Cerebellar cortex (tissue), 1 donor: ENCODE data around the gene TMPRSS3.

Experiments
- DNase-seq: peaks from one replicate; pipeline ENCODE4 v3.0.0-alpha.2; 2015; ENCODE audit warnings: low spot score

TMPRSS3 gene

DNA sequence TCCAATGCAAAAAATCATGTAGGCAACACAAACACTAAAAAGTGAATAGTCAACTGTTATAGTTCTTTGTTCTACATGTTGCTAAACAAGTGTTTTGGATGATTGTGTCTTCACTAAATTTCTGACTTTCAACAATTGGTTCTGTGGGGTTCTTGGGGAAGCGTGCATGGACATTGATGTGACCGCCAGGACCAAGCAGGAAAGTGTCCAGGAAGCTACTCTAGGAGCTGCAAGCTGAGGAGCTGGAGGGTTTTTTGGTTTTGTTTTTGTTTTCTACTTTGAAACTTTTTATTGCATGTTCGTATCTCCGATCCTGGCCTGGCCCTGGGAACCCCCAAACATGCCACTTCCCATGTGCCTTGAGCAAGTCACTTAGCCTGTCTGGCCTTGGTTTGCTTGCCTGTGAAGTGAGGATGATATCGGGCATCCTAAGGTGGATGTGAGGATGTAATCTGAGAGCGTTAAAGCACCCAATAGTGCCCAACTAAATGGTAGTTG is 8.0 kb downstream of the TMPRSS3 start:
- DNase-seq, result no peak

DNA sequence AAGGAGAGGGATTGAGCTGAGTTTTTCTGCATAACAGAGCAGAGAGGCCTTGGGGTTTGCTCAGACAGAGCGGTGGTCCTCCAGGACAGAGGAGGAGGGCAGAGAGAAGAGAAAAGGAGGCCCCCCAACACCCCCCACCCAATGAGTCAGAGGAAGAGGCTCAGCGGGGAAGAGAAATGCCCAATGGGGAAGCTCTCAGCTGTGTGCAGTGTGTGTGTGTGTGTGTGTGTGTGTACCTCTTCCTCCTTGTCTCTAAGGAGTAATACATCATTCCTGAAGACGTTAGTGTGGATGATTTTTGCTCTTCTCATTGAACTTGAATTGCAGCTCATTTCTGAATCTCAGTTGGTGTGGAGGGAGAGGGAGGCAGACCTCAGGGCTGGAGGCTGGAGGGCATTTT is 8.7 kb downstream of the TMPRSS3 start:
- DNase-seq, result no peak

DNA sequence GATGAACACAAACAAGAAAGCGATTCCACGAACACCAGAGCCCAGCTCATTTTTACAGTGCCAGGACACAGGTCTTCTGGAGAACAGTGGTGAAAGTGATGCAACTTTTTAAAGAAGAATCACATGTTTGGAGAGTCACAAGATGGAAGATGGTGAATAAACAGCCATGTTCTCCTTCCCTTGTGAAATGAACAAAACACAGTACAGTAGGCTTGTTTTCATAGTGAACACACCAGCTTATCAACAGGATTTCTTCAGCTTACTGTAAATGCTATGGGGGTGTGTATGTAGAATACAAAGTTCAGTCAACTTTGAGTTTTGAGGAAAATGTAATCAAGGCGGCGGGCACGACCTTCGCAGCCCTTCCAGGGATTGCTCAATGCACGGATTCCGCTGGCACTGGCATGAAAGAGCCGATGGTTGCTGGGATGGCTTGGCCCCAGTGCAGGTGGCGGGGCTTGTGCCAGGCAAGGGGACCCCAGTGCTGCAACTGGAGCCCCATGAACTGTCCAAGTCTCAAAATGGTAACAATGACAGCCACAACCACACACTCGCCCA is 9.7 kb downstream of the TMPRSS3 start:
- DNase-seq, result no peak

DNA sequence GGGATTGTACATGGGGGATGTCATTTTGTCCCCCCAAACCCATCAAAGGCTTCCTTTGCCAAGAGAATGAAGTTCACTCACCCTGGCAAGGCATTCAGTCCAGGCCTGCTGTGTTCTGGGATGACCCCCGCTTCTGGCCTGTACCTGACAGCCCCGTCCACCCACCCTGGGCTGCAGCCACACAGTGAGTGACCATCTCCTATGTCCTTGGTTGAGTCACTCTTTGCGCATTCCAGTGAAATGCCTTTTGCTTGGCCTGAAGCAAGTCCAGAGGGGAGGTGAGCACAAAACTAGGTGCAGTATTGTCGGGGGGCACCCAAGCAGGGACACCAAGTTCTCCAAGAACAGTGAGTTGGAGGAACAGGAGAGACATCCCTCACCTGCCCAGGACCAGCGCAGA is 10.2 kb downstream of the TMPRSS3 start:
- DNase-seq, result no peak

DNA sequence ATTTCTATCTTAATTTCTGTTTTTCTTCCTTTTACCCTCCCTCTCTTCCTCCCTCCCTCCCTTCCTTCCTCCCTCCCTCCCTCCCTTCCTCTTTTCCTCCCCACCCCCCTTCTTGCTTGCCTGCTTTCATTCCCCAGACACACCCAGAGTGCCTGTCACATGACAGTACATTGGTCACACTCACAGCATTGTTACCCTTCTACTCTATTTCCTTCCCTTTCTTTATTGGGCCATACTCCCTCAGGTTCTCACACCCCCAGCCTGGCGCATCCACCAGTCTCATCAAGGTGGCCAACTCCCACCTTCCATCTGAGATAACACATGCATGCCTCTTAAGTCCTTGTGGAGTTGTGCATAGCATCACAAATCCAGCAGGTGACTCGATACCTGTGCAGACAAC is 10.9 kb downstream of the TMPRSS3 start:
- no peak for DNase-seq

DNA sequence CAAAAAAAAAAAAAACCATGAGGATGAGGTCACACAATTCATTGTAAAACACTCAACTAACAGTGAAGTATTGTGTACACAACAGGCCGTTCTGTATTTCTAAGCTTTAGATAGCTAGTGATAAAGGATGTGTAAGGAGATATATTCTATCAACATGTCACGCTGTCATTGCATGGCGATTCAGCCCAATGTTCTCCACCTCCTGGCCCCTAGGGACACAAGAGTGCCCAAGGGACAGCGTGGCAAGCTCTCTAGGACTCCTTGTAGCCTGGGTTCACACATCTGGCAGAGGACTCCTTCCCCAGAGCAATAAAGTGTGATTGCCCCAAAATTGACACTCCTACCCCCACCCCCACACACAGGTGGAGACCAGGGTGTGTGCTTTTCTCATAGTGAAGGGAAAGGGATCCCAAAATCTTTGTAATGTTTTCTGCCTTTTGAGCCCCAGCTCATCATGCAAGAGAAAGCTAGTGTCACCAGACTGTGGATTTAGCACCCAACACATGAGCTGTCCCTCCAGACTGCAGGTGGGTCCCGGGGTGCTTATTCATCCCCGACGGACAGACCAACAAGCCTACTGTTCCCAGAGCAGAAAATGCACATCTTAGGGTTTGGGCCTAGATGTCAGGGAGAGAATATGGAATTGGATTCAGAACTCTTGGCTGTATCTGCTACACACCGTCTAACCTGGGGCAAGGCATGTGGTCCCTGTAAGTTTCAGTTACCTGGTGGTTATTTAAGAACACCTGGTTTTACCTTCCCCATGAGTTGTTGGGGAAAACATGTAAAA is 11.5 kb downstream of the TMPRSS3 start:
- DNase-seq, result no peak

DNA sequence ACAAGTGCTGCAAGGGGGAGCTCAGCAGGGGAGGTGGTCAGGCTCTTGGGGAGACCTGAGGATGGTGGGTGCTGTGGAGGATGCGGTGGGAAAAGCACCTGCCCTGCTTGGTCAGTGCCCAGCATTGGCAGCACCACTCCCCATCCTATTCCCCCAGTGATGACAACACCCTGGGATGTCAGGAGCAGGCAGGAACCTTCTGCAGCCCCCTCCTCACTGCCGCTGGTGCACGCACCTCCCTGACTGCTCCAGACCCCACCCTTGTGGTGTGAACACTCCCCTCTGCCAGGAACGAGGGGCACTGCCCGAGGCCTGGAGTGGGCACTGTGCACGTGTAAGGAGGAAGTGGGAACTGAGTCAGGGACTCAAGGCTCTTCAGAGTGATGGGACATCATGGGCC is 12.5 kb downstream of the TMPRSS3 start:
- no peak for DNase-seq

DNA sequence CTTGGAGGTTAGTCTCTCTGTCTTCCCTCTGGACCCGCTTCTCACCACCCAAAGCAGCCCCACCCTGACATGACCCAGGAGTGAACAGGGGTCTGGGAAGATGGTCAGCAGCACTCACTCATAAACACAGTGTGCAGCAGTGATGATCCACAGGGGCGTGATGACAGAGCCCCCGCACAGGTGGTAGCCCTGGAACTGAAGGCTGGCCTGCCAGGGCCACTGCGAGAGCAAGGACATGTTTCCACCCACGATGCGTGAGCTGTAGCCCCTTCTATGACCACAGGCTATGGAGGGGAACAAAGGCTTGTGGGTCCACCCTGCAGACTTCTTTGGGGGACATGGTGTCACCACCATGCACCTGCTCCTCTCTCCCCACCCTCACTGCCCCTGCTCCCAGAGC is 12.9 kb downstream of the TMPRSS3 start:
- no peak for DNase-seq

DNA sequence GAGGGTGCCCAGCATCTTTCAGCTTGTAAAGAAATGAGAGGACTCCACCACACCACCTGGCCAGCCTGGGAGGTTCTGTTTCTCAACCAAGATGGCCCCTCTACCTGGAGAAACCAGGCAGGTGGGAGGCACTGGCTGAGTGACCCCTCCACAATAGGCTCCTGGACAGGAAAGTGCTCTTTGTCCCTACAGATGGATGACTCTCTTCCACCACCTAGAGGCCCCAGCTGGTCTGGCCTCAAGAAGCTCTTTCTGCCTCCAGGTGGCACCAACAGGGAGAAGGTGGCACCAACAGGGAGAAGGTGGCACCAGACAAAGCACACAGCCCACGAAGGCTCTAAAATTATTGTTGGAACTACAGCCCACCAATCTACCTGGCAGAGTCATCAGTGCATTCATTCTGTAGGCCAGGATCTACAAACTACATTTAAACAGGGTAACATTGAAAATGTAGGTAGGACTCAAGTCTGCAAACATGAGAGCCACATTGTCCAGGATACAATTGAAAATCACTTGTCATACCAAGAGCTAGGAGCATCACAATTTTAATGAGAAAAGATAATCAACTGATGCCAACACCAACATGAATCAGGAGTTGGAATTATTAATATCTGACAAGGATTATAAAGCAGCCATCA is 14.4 kb downstream of the TMPRSS3 start:
- peak; percentile 23 for DNase-seq

DNA sequence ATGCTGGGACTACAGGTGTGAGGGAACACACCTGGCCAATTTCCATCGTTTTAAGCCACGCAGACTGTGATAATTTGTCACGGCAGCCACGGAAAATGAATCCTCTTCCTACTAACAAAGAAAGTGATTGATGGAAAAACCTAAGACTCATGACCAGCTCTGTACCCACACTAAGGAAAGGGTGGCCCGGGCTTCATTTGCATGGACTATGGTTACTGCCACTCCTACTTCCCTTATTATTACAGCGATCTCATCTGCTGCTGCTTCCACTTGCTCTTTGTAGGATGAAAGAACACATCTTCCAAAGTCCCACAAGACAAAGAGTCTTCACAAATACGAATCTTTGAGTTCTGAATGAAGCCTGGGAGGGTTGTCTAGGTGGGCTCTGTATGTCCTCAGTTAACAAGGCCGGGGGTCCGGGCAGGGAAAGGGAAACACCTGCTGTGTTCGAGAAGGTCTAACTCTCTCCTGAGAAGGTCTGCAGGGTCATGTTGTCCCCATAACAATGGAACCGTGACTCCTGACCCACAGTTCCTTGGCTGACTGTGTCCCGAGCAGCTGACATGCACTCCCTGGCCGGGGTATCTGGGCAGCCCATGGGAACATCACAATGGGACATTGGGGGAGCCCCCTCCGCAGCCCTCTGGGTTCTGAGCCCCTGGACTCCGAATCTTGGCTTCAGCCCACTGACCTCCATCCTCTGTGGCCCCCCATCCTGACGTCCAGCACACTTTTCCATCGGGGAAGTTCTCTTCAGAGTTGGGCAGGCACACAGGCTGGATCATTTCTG is 16.2 kb downstream of the TMPRSS3 start:
- no peak for DNase-seq

DNA sequence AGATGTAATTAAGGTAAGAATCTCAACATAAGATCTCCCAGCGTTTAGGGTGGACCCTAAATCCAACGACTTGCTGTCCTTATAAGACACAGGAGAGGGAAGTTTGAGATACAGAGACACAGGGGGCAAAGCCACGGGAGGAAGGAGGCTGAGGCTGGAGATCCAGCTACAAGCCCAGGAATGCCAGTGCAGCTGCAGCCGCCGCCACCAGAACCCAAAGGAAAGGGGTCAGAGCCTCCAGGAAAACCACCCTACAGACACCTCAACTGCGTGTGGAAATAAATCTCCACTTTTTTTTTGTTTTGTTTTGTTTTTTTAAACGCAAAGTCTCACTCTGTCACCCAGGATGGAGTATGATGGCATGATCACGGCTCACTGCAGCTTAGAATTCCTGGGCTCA is 17.4 kb downstream of the TMPRSS3 start:
- no peak for DNase-seq

DNA sequence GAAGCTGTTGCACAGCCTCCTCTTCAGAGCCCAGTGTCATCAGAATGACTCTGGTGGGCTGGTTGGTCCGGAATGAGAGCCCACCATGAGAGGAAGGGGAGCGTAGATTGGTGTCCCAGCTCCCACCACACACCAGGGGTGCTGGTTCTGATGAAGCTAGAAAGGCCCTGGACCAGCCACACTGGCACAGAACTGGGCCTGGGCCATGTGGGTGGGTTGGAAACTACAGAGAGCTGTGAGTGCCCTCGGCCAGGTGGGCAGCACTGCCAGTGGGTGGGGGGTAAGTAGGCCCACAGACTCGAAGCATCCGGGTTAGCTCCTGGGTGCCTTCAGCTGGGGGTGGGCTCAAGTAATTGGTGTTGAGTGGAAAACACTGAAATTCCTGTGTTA is 17.9 kb downstream of the TMPRSS3 start:
- DNase-seq, result no peak

DNA sequence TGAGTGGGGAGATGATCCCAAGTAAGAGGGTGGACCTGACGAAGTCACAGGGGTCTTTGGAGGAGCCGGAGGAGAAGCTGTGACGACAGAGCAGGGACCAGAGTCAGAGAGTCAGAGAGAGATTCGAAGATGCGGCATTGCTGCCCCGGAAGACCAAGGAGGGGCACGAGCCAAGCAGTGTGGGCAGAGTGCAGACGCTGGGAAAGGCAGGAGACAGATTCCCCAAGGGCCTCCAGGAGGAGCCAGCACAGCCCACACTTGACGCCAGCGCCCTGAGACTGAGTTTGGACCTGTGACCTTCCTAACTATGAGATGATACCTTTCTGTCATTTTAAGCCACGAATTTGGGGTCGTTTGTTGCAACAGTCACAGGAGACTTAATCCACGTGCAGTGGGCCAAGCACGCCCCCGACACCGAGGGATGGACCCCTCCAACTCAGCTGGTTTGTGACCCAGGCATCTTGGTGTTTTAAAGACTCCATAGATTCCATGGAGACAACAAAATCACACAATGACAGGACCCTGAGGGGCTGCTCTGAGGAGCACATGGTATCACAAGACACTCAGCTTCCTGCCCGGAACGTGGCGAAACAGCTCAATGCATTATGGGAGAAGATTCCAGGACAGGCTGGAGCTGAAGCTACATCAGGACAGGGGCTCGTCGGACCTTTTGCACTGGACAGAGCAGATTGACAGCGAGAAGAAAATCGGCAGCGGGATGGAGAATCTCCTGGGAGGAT is 18.5 kb downstream of the TMPRSS3 start:
- DNase-seq, result no peak

DNA sequence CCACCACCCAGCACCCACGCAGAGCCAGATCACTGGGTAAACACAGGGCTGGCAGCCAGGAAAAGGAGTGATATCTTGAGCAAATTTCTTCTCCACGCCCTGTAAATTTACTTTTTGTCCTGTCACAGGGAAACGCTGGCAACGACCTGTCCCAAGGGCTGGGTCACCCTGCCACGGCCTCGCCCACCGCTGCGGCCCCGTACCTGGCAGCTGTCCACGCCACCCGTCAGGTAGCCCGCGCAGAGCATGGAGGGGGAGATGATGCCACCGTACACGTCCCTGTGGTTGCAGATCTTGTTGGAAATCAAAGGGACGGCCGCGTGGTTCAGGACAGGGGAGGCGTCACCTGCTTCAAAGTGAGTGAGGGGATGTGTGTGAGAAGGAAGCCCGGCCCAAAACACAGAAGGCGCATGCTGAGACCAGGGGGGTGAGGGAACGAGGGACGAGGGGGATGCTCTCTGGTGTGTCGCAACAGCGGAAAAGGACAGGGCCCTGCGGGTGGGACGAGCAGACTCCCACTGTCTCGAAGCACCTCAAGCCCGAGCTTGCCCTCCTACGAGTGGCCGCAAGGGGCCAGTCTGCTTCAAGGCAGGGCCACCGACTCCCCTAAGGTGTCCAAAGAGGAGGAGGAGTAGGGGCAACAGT is 19.4 kb downstream of the TMPRSS3 start:
- DNase-seq, result no peak

DNA sequence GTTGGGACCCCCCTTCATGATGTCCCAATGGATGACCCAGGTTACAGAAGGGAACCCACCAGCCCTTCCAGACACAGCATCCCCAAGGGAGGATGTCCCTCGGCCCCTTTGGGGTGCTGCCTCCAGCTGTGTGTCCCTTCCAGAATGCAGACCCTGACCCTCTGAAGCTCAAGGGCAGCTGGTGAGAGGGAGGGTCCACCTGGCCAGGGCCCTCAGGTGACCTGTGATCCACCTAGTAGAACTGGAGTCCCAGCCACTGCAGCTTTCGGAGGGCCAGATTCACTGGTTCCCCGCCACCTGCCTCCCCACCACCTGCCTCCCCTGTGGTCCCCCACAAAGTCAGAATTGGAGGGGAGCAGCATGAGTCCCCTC is 19.9 kb downstream of the TMPRSS3 start:
- no peak for DNase-seq

DNA sequence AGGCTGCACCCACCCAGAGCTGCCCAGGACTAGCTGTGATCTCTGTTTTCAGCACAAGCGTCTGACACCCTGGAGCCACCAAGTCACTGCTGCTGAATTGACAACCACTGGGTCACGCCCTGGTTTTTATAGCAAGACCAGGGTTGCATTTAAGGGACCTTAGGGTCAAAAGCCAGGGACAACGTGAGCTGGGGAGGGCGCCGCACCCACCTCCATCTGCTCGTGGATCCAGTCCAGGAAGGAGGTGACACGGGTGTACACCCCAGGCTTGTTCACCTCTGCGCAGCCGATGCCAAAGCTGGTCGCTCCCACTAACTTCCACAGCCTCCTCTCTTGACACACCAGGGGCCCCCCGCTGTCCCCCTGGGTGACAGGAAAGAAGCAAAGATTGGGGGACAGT is 20.3 kb downstream of the TMPRSS3 start:
- no peak for DNase-seq

DNA sequence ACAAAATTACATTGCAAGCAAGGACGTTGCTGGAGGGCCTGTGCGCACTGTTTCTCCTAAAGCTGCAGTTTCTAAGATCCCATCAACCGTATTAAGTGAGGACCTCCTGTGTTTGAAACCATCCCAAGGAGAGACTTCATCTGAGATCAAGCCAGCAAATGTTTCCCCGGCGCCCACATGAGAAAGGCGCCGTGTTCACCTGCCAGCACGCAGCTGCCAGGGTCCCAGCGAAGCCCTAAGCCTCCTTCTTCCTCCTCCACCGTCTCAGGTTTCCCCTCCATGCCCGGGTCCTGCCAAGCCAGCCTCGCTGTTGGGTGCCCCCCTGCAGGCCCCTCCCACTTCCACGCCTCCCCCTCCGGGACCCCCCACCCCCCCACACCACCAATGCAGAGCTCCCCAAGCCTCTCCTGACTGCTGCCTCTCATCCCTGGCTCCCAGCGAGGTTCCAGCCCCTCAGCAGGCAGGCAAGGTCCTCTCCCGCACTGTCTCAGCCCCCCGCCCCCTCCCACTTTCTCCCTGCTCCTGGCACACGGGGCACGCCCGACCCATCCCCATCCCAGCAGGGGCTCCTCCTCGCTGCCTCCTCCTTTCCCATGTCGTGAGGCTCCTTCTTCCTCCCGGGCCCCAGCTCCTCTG is 20.9 kb downstream of the TMPRSS3 start:
- no peak for DNase-seq

DNA sequence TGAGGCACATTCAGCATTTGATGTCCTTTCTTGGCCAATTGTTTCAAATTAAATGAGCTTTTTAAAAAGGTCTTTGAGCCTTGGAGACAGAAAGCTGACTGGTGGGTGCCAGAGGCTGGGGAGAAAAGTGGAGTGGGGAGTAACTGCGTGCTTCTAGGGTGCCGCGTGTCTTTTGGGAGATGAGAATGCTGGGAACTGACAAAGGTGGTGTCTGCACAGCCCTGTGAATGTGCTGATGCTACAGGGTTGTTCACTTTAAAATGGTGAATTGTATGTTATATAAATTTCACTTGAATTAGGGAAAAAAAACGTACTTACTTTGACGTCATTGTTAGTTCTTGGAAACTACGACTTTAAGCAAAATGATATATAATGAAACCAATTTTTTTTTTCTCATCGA is 21.4 kb downstream of the TMPRSS3 start:
- DNase-seq, result no peak

DNA sequence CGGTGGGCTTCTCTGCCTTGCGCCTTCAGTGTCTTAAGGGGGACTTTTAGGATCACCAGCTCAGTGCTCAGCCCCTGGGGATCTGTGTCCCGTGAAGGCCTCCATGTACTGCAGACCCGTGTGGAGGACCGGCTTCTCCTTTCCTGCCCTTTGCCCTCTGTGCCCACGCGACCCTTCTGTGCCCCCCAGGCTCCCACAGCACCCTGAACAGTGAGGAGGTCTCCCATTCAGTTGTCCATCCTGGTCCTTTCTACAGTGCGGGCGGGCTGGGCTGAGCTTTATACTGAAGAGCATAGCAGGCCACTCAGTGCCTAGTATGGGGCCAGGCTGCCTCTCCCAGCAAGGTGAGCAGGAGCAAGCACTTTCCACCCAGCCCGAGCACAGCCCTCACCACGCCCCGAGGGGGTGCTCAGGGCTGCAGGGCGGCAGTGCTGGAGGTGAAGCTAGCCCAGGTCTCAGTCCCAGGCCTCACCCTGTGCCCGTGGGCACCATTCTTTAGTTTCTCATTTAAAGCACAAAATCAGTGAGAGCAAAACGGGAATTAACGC is 21.9 kb downstream of the TMPRSS3 start:
- DNase-seq, result no peak

DNA sequence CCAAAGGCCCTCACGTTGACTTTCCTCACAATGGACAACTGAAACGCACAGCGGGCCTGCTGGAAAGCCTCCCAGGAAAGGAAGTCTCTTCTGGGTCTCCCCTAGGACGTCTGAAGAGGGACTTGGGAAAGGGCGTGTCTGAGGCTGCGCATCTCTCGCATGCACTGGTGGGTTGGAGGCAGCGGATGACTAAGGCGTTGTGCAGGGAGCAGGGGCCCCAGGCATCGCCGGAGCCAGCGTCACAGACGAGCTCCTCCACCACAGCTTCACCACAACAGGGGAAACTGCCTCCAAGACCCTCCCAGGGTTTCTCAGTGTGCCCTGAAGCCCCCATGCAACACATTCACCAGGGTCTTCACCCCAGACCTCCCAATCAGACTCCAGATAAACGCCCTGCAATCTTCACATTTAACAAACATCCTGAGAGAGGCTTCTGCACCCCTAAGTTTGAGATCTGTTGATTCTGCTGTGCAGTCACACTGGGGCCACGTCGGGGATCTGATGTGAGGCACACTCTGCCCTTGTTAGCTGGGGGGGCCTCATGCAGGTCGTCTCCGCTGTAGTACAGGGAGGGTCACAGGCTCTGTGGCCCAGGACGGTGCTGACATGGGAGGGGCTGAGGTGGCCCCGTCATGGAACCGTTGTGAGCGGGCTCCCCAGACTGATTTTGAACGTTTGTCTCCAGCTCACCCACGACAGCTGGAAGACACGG is 22.5 kb downstream of the TMPRSS3 start:
- no peak for DNase-seq
